Neural cell (in vitro differentiated cells): ENCODE results near the gene LCA5. TPM values are rescaled to one million over a fixed set of nuclear protein-coding genes. Genes with fewer than 3 reads are reported as not detected.

ENCODE experiments used
- H2AFZ ChIP-seq: fragments of 200-600, 300-800 bp; sonication (generic), shearing (Covaris generic); 2 replicates; pipeline ENCODE4 v1.6.0; 2014; ENCODE audit warnings: low read depth, mild to moderate bottlenecking, antibody characterized with exemption, low read length, moderate library complexity
- H3F3A ChIP-seq: fragments of 200-600 bp; shearing (Covaris generic); 2 replicates; pipeline ENCODE4 v1.6.1; 2016; ENCODE audit warnings: mild to moderate bottlenecking, moderate library complexity, mixed read lengths, antibody characterized with exemption, low read length; ENCODE audit not compliant: insufficient read depth, poor library complexity, severe bottlenecking
- H3K27ac ChIP-seq: fragments of 200-600, 300-800 bp; sonication (generic), shearing (Covaris generic); 2 replicates; pipeline ENCODE4 v1.5.1; 2014; ENCODE audit warnings: mild to moderate bottlenecking, low read length, moderate library complexity
- H3K27me3 ChIP-seq: fragments of 300-800, 200-600 bp; sonication (generic), shearing (Covaris generic); 2 replicates; pipeline ENCODE4 v1.6.0; 2014; ENCODE audit warnings: mild to moderate bottlenecking, low read depth, low read length, moderate library complexity; ENCODE audit not compliant: insufficient read depth
- H3K36me3 ChIP-seq: fragments of 300-800, 200-600 bp; sonication (generic), shearing (Covaris generic); 2 replicates; pipeline ENCODE4 v1.5.1; 2014; ENCODE audit warnings: mild to moderate bottlenecking, antibody characterized with exemption, low read length, moderate library complexity; ENCODE audit not compliant: insufficient read depth
- H3K4me2 ChIP-seq: fragments of 300-800, 200-600 bp; sonication (generic), shearing (Covaris generic); 2 replicates; pipeline ENCODE4 v1.6.0; 2014; ENCODE audit warnings: mild to moderate bottlenecking, low read length
- H3K4me3 ChIP-seq: fragments of 300-800, 200-600 bp; sonication (generic), shearing (Covaris generic); 2 replicates; pipeline ENCODE4 v1.5.1; 2014; ENCODE audit warnings: mild to moderate bottlenecking, low read length, moderate library complexity
- H3K79me2 ChIP-seq: fragments of 200-600 bp; shearing (Covaris generic); replicated peaks from 2 replicates; pipeline ENCODE4 v1.6.0; 2014; ENCODE audit warnings: mild to moderate bottlenecking, low read length, moderate library complexity; ENCODE audit not compliant: insufficient read depth
- H3K9ac ChIP-seq: fragments of 300-800, 200-600 bp; sonication (generic), shearing (Covaris generic); 2 replicates; pipeline ENCODE4 v1.6.1; 2016; ENCODE audit warnings: mild to moderate bottlenecking, low read length, mixed read lengths
- H3K9me2 ChIP-seq: fragments of 200-600 bp; shearing (Covaris generic); 2 replicates; pipeline ENCODE4 v1.6.1; 2016; ENCODE audit warnings: mild to moderate bottlenecking, low read length, mixed read lengths; ENCODE audit not compliant: insufficient read depth
- H3K9me3 ChIP-seq: fragments of 200-600, 300-800 bp; sonication (generic), shearing (Covaris generic); 2 replicates; pipeline ENCODE4 v1.6.1; 2016; ENCODE audit warnings: mild to moderate bottlenecking, mixed run types, low read length, moderate library complexity, mixed read lengths
- H4K20me1 ChIP-seq: fragments of 200-600 bp; shearing (Covaris generic); 2 replicates; pipeline ENCODE4 v1.6.1; 2016; ENCODE audit warnings: mild to moderate bottlenecking, mixed run types; ENCODE audit not compliant: insufficient read depth
- CTCF ChIP-seq: fragments of 450-650 bp; IDR thresholded peaks from 2 replicates; pipeline ENCODE4 v1.5.1; 2014; ENCODE audit warnings: antibody characterized with exemption, mild to moderate bottlenecking, moderate library complexity; ENCODE audit not compliant: poor library complexity, severe bottlenecking
- EP300 ChIP-seq: fragments of 450-650 bp; conservative IDR thresholded peaks from 2 replicates; pipeline ENCODE4 v1.6.1; 2014; ENCODE audit warnings: antibody characterized with exemption, mild to moderate bottlenecking, moderate library complexity; ENCODE audit not compliant: poor library complexity, severe bottlenecking
- EZH2 ChIP-seq: fragments of 200-600, 300-800 bp; shearing (Covaris generic), sonication (generic); IDR thresholded peaks from 2 replicates; pipeline ENCODE4 v1.6.1; 2014; ENCODE audit warnings: antibody characterized with exemption, low read length, borderline replicate concordance, mild to moderate bottlenecking; ENCODE audit not compliant: insufficient read depth, poor library complexity, severe bottlenecking
- MXI1 ChIP-seq: fragments of 450-650 bp; conservative IDR thresholded peaks from 2 replicates; pipeline ENCODE4 v1.6.1; 2014; ENCODE audit warnings: antibody characterized with exemption, mild to moderate bottlenecking; ENCODE audit not compliant: poor library complexity, severe bottlenecking
- POLR2AphosphoS5 ChIP-seq: IDR thresholded peaks from 2 replicates; pipeline ENCODE4 v1.6.1; 2012
- RAD21 ChIP-seq: fragments of 450-650 bp; conservative IDR thresholded peaks from 2 replicates; pipeline ENCODE4 v1.6.1; 2014; ENCODE audit warnings: antibody characterized with exemption, mild to moderate bottlenecking, moderate library complexity
- REST ChIP-seq: IDR thresholded peaks from 2 replicates; pipeline ENCODE4 v1.6.1; 2012; ENCODE audit warnings: borderline replicate concordance
- SMC3 ChIP-seq: fragments of 450-650 bp; conservative IDR thresholded peaks from 2 replicates; pipeline ENCODE4 v1.6.1; 2014; ENCODE audit warnings: antibody characterized with exemption, mild to moderate bottlenecking, moderate library complexity; ENCODE audit not compliant: poor library complexity
- TAF1 ChIP-seq: IDR thresholded peaks from 2 replicates; pipeline ENCODE4 v1.6.1; 2012; ENCODE audit warnings: low read depth
- polyA plus RNA-seq: library from polyadenylated mRNA; depleted of rRNA; stranded (reverse); fragments of >200 nt; gene quantifications from 2 replicates; pipeline ENCODE4 v1.2.3, GENCODE V29; 2014

Gene LCA5
- polyA plus RNA-seq, 1 donor from 2014 or later = 13.2 TPM

GRCh38 chr6:79574174-79574573, 36.9 kb upstream of the LCA5 start:
- TF ChIP-seq TAF1 (no peak), POLR2AphosphoS5 (no peak), EP300 (no peak), RAD21 (no peak), MXI1 (no peak), CTCF (no peak), EZH2 (no peak), SMC3 (no peak), REST (no peak)
- Histone ChIP-seq H3K4me3 (no peak overlapping the region), H2AFZ (no peak overlapping the region), H3F3A (no peaks in the 10 kb centered on the region), H3K79me2 (no peaks in the 10 kb centered on the region), H4K20me1 (no peaks in the 10 kb centered on the region), H3K9me3 (no peaks in the 10 kb centered on the region), H3K9me2 (no peaks in the 10 kb centered on the region), H3K27me3 (no peaks in the 10 kb centered on the region), H3K36me3 (no peaks in the 10 kb centered on the region), H3K4me2 (no peak overlapping the region), H3K9ac (no peak overlapping the region), H3K27ac (no peak overlapping the region)

- H4K20me1 ChIP-seq = no peaks in the 10 kb centered on the region
- H3K9ac ChIP-seq = no peak overlapping the region
- H2AFZ ChIP-seq = no peak overlapping the region
- peak; percentile 47 for TF ChIP-seq SMC3
- peak; percentile 23 for TF ChIP-seq CTCF
- peak; percentile 6 for TF ChIP-seq RAD21
- no peak for TF ChIP-seq TAF1
- no peak overlapping the region for H3K4me3 ChIP-seq
- H3K9me3 ChIP-seq = no peaks in the 10 kb centered on the region
- no peaks in the 10 kb centered on the region for H3F3A ChIP-seq
- H3K27me3 ChIP-seq = no peaks in the 10 kb centered on the region
- H3K36me3 ChIP-seq = no peaks in the 10 kb centered on the region
- no peaks in the 10 kb centered on the region for H3K79me2 ChIP-seq
- no peak overlapping the region for H3K27ac ChIP-seq
- H3K4me2 ChIP-seq = no peak overlapping the region
- no peaks in the 10 kb centered on the region for H3K9me2 ChIP-seq
These were observed 33.8 kb upstream of the LCA5 start for GRCh38 chr6:79571030-79571367.
